Measurements from ENCODE around the gene KRTAP9-7.

KRTAP9-7 gene

GRCh38 chr17:41322094-41322902 is 46.8 kb downstream of the KRTAP9-7 start:
- DNase-seq (ENCODE audit: low read depth): no peak

- DNase-seq (ENCODE audit: low read depth): no peak
Observed at GRCh38 chr17:41322903-41323895, 47.7 kb downstream of the KRTAP9-7 start.

- no peak for DNase-seq (ENCODE audit: low read depth)
Observed at GRCh38 chr17:41324180-41325075, 48.9 kb downstream of the KRTAP9-7 start.

- DNase-seq (ENCODE audit: low read depth): no peak
Observed at GRCh38 chr17:41325126-41325525, 49.6 kb downstream of the KRTAP9-7 start.

GRCh38 chr17:41325611-41326010 is 50.1 kb downstream of the KRTAP9-7 start:
- no peak for DNase-seq (ENCODE audit: low read depth)

All from activated gamma-delta T cell treated with anti-CD3 and anti-CD28 coated beads, Interleukin-2, amount 50 U/mL, for 16 hours (primary cell).